H1 (cell line): Measurements from ENCODE around the gene THSD1. TPM values are rescaled to one million over a fixed set of nuclear protein-coding genes. Genes with fewer than 3 reads are reported as not detected.

Source experiments
- CTCF ChIA-PET: fragments of 300-600 bp; sonication (Branson Sonifier 250); formaldehyde crosslinking; loops from one replicate; lab custom pipeline; 2021; ENCODE audit not compliant: partially characterized antibody; lab: Charles Lee
- POLR2A ChIA-PET: fragments of 300-600 bp; sonication (Branson Sonifier 250); formaldehyde crosslinking; loops from one replicate; lab custom pipeline; 2021; ENCODE audit warnings: inconsistent platforms; ENCODE audit not compliant: partially characterized antibody; lab: Charles Lee
- DNase-seq, 2 experiments: peaks; one replicate each; pipeline versions ENCODE4 v3.0.0 to v3.0.0-alpha.2; 2010 to 2022; ENCODE audit warnings: low spot score in 2 of 2, low read depth in 1 of 2, mixed read lengths in 1 of 2
- FAIRE-seq: peaks from 2 replicates; lab custom pipeline; 2011; peaks lifted over from hg19 to GRCh38; lab: Jason Lieb, UNC
- H2AFZ ChIP-seq: 2 replicates; pipeline ENCODE4 v1.8.1; 2012; ENCODE audit warnings: low read length, inconsistent platforms
- H2AK5ac ChIP-seq: 2 replicates; pipeline ENCODE4 v1.6.1; 2013; ENCODE audit warnings: low read depth, low read length
- H2BK120ac ChIP-seq: replicated peaks from 2 replicates; pipeline ENCODE3; 2013; ENCODE audit warnings: low read depth, low read length, inconsistent platforms
- H2BK12ac ChIP-seq: 2 replicates; pipeline ENCODE4 v1.6.1; 2013; ENCODE audit warnings: low read depth, low read length
- H2BK15ac ChIP-seq: 2 replicates; pipeline ENCODE4 v1.6.1; 2013; ENCODE audit warnings: low read length
- H2BK20ac ChIP-seq: 2 replicates; pipeline ENCODE4 v1.6.1; 2013; ENCODE audit warnings: low read length
- H2BK5ac ChIP-seq: 2 replicates; pipeline ENCODE4 v1.6.1; 2013; ENCODE audit warnings: low read depth, low read length
- H3K14ac ChIP-seq: 2 replicates; pipeline ENCODE4 v1.6.1; 2013; ENCODE audit warnings: inconsistent platforms; ENCODE audit not compliant: insufficient read length
- H3K18ac ChIP-seq: 2 replicates; pipeline ENCODE4 v1.6.1; 2013; ENCODE audit warnings: low read length; ENCODE audit errors: extremely low read depth
- H3K23ac ChIP-seq: 2 replicates; pipeline ENCODE4 v1.6.1; 2013; ENCODE audit warnings: inconsistent platforms; ENCODE audit not compliant: insufficient read length
- H3K23me2 ChIP-seq: 2 replicates; pipeline ENCODE4 v1.6.1; 2013; ENCODE audit warnings: low read depth, low read length
- H3K27ac ChIP-seq: 2 replicates; pipeline ENCODE4 v1.6.1; 2011; ENCODE audit warnings: low read depth, low read length, inconsistent platforms
- H3K27me3 ChIP-seq, 4 experiments: replicated peaks in 1 of 4; 1 replicate in 1 of 4; 2 replicates in 3 of 4; pipeline versions ENCODE4 v1.6.1 to v1.8.1; 2011 to 2013; ENCODE audit warnings: low read length in 3 of 4, mild to moderate bottlenecking in 3 of 4, inconsistent platforms in 2 of 4, mixed read lengths in 2 of 4, moderate library complexity in 1 of 4; ENCODE audit not compliant: control insufficient read depth in 3 of 4, insufficient read depth in 3 of 4; ENCODE audit errors: extremely low read depth in 1 of 4
- H3K36me3 ChIP-seq, 4 experiments: 2 replicates each; pipeline versions ENCODE4 v1.6.1 to v1.8.1; 2011 to 2013; ENCODE audit warnings: mild to moderate bottlenecking in 4 of 4, low read length in 3 of 4, moderate library complexity in 2 of 4, control low read depth in 1 of 4, inconsistent platforms in 1 of 4; ENCODE audit not compliant: insufficient read depth in 4 of 4, control insufficient read depth in 2 of 4
- H3K4ac ChIP-seq: replicated peaks from 2 replicates; pipeline ENCODE3; 2013; ENCODE audit warnings: low read length, low read depth, mixed read lengths, inconsistent platforms; ENCODE audit not compliant: insufficient read length
- H3K4me1 ChIP-seq, 4 experiments: replicated peaks in 1 of 4; 1 replicate in 1 of 4; 2 replicates in 3 of 4; pipeline versions ENCODE4 v1.6.1 to v1.8.1; 2011 to 2013; ENCODE audit warnings: low read length in 3 of 4, inconsistent platforms in 2 of 4, mixed read lengths in 1 of 4; ENCODE audit not compliant: insufficient read depth in 4 of 4, control insufficient read depth in 3 of 4
- H3K4me2 ChIP-seq, 2 experiments: 2 replicates each; pipeline versions ENCODE4 v1.6.1 to v1.8.1; 2011 to 2013; ENCODE audit warnings: low read depth in 2 of 2, low read length in 2 of 2, control low read depth in 1 of 2, inconsistent platforms in 1 of 2, mild to moderate bottlenecking in 1 of 2; ENCODE audit not compliant: insufficient read depth in 1 of 2
- H3K4me3 ChIP-seq, 4 experiments: fragments of 200-600, 300-600 bp in 1 of 4; sonication (generic), shearing (Covaris generic), sonication (Bioruptor Twin) in 1 of 4; 2 replicates each; pipeline versions ENCODE4 v1.5.1 to v1.8.1; 2011 to 2016; ENCODE audit warnings: low read length in 4 of 4, low read depth in 3 of 4, control low read depth in 2 of 4, inconsistent platforms in 2 of 4, mild to moderate bottlenecking in 2 of 4, mixed read lengths in 1 of 4, moderate library complexity in 1 of 4; ENCODE audit not compliant: insufficient read depth in 2 of 4; ENCODE audit errors: extremely low read depth in 1 of 4
- H3K56ac ChIP-seq: replicated peaks from 2 replicates; pipeline ENCODE3; 2013; ENCODE audit warnings: low read depth, mild to moderate bottlenecking, mixed read lengths, low read length, inconsistent platforms; ENCODE audit not compliant: insufficient read length
- H3K79me1 ChIP-seq: 2 replicates; pipeline ENCODE4 v1.6.1; 2013; ENCODE audit warnings: low read depth, low read length, control low read depth
- H3K79me2 ChIP-seq, 2 experiments: 2 replicates each; pipeline versions ENCODE4 v1.6.1 to v1.8.1; 2012 to 2013; ENCODE audit warnings: low read length in 2 of 2, mild to moderate bottlenecking in 2 of 2, inconsistent platforms in 1 of 2; ENCODE audit not compliant: insufficient read depth in 2 of 2, control insufficient read depth in 1 of 2
- H3K9ac ChIP-seq, 4 experiments: replicated peaks in 1 of 4; 1 replicate in 1 of 4; 2 replicates in 3 of 4; pipeline versions ENCODE4 v1.6.1 to v1.8.1; 2011 to 2013; ENCODE audit warnings: low read depth in 3 of 4, low read length in 3 of 4, control low read depth in 2 of 4, mild to moderate bottlenecking in 2 of 4, moderate library complexity in 2 of 4, inconsistent platforms in 1 of 4; ENCODE audit errors: extremely low read depth in 1 of 4
- H3K9me3 ChIP-seq, 2 experiments: 2 replicates each; pipeline versions ENCODE4 v1.6.1 to v1.8.1; 2012 to 2013; ENCODE audit warnings: mild to moderate bottlenecking in 2 of 2, moderate library complexity in 2 of 2, control low read depth in 1 of 2, inconsistent platforms in 1 of 2, low read depth in 1 of 2, low read length in 1 of 2, mixed read lengths in 1 of 2; ENCODE audit not compliant: insufficient read depth in 2 of 2
- H4K20me1 ChIP-seq, 2 experiments: replicated peaks in 1 of 2; 2 replicates each; pipeline versions ENCODE3 to v1.8.1; 2011 to 2013; ENCODE audit warnings: inconsistent platforms in 2 of 2, low read length in 2 of 2, mild to moderate bottlenecking in 1 of 2; ENCODE audit not compliant: insufficient read depth in 2 of 2, control insufficient read depth in 1 of 2
- H4K5ac ChIP-seq: 2 replicates; pipeline ENCODE4 v1.6.1; 2013; ENCODE audit warnings: low read length, low read depth, mixed read lengths, inconsistent platforms; ENCODE audit not compliant: insufficient read length
- H4K8ac ChIP-seq: 2 replicates; pipeline ENCODE4 v1.8.0; 2013; ENCODE audit warnings: mild to moderate bottlenecking, moderate library complexity, low read length, inconsistent platforms; ENCODE audit not compliant: insufficient read depth; ENCODE audit errors: extremely low read depth
- H4K91ac ChIP-seq: replicated peaks from 2 replicates; pipeline ENCODE3; 2013; ENCODE audit warnings: low read length, mixed read lengths, inconsistent platforms; ENCODE audit not compliant: insufficient read length
- BRCA1 ChIP-seq: IDR thresholded peaks from 2 replicates; pipeline ENCODE4 v1.6.1; 2012; ENCODE audit warnings: low read depth, low read length, improper control_type of control experiment
- CEBPB ChIP-seq: IDR thresholded peaks from 2 replicates; pipeline ENCODE4 v1.6.1; 2012; ENCODE audit warnings: low read depth, low read length
- SIRT6 ChIP-seq: IDR thresholded peaks from one replicate; pipeline ENCODE4 v1.7.1; 2012; ENCODE audit warnings: low read length, inconsistent platforms
- SP2 ChIP-seq: IDR thresholded peaks from 2 replicates; pipeline ENCODE4 v1.6.1; 2012; ENCODE audit warnings: mild to moderate bottlenecking, low read length, inconsistent platforms
- SP4 ChIP-seq: IDR thresholded peaks from 2 replicates; pipeline ENCODE4 v1.6.1; 2012; ENCODE audit warnings: low read length, inconsistent platforms
- TBP ChIP-seq: IDR thresholded peaks from 2 replicates; pipeline ENCODE4 v1.6.1; 2011; ENCODE audit warnings: low read depth, low read length, improper control_type of control experiment
- WGBS, 2 experiments: shearing (Covaris generic) in 1 of 2; methylation state at CpG; one replicate each; pipeline versions ENCODE4 v1.1.6 to v1.1.7; 2013 to 2015; ENCODE audit warnings: low lambda C conversion rate in 2 of 2, mixed read lengths in 2 of 2, inconsistent platforms in 1 of 2, low coverage in 1 of 2, missing lambda C conversion rate in 1 of 2; ENCODE audit not compliant: insufficient replicate concordance in 2 of 2, insufficient coverage in 1 of 2, insufficient read length in 1 of 2; ENCODE audit errors: extremely low coverage in 1 of 2, missing lambda C conversion rate in 1 of 2; 5-methylcytosine and 5-hydroxymethylcytosine counted together
- polyA plus RNA-seq, 7 experiments: library from polyadenylated mRNA; depleted of rRNA in 3 of 7; stranded (reverse) in 5 of 7; unstranded in 2 of 7; fragments of >200 nt in 5 of 7; fragments of 200-250 nt in 2 of 7; gene quantifications; 1 replicate in 5 of 7; 2 replicates in 1 of 7; 4 replicates in 1 of 7; pipeline versions ENCODE4 v1.2.1 to v1.2.3, GENCODE V29; 2011 to 2013; ENCODE audit warnings: missing spikeins in 2 of 7, mixed read lengths in 2 of 7
- total RNA-seq: library from RNA; stranded (reverse); fragmentation: NEBNext Ultra II Directional; extraction: Animal tissue kit (Norgen Biotek cat#: 25700); gene quantifications from 2 replicates; pipeline ENCODE4 v1.2.1, GENCODE V29; 2021

THSD1 gene
- total and polyA plus RNA-seq, 2 of the 8 experiments (the other 6 are each of a cell fraction or from before 2014, with no cell fraction given): 0.17 to 0.35 TPM

GRCh38 chr13:52421216-52421615 is 15.2 kb upstream of the THSD1 start:
- peaks cover 0 to 21% (median 6%) of the 10 kb centered on the region in 4 experiments; a peak in 3 of 8 replicates for H3K36me3 ChIP-seq
- no peak overlapping the region for H2BK120ac ChIP-seq
- H3K23ac ChIP-seq: no peak overlapping the region
- 100% methylated on average over 2 of the region's 3 CpGs; no CpG with 5 or more reads in 1 of the 2 experiments for WGBS, 2 experiments
- no peak overlapping the region for H3K18ac ChIP-seq
- no peak overlapping the region for H3K4ac ChIP-seq
- H2BK12ac ChIP-seq: no peak overlapping the region
- FAIRE-seq: no peak
- no peak overlapping the region for H4K8ac ChIP-seq
- no peak overlapping the region for H2BK20ac ChIP-seq
- TF ChIP-seq SP4 (no peak), SIRT6 (no peak), BRCA1 (no peak), TBP (no peak), SP2 (no peak), CEBPB (no peak)
- TF ChIP-seq, all 59 proteins: peak for 0
- H2BK5ac ChIP-seq: no peak overlapping the region
- H3K4me2 ChIP-seq: no peak overlapping the region
- H4K20me1 ChIP-seq: no peaks in the 10 kb centered on the region
- no peak overlapping the region for H3K4me3 ChIP-seq
- no peak overlapping the region for H3K56ac ChIP-seq
- H2AK5ac ChIP-seq: no peak overlapping the region
- no peak overlapping the region for H4K5ac ChIP-seq
- H3K14ac ChIP-seq: no peak overlapping the region
- no peak overlapping the region for H2BK15ac ChIP-seq
- no peaks in the 10 kb centered on the region for H3K9me3 ChIP-seq
- CTCF ChIA-PET: no interaction called here
- H3K79me2 ChIP-seq: no peaks in the 10 kb centered on the region
- H3K4me1 ChIP-seq: no peaks in the 10 kb centered on the region
- no peak overlapping the region for H4K91ac ChIP-seq
- no peaks in the 10 kb centered on the region for H3K79me1 ChIP-seq
- no peak overlapping the region for H2AFZ ChIP-seq
- no peak for DNase-seq
- H3K9ac ChIP-seq: no peak overlapping the region
- H3K27ac ChIP-seq: no peak overlapping the region
- POLR2A ChIA-PET: interaction anchor here (0.8 kb wide), 1 partner anchor 247 kb away, joined by 3 read pairs; no protein-coding TSS in a partner anchor
- H3K27me3 ChIP-seq: no peaks in the 10 kb centered on the region
- H3K23me2 ChIP-seq: no peaks in the 10 kb centered on the region
